Stimulated activated CD4-positive, alpha-beta T cell treated with anti-CD3 and anti-CD28 coated beads, Interleukin-1b, Interleukin-23, amount 100 ng/mL, for 48 hours (primary cell): ENCODE results near the gene PTPRD.

ENCODE experiments used
- DNase-seq: peaks from one replicate; pipeline ENCODE4 v3.0.0-alpha.2; 2020

The PTPRD gene

GRCh38 chr9:10612641-10613398 is at the start of gene PTPRD:
Gene PTPRD, minus strand, starts transcription at chr9:10613002.
- DNase-seq, result peak; percentile 32

- DNase-seq, result no peak
Measured at GRCh38 chr9:10661994-10662393, 49.2 kb upstream of the PTPRD start.

- no peak for DNase-seq
Measured at GRCh38 chr9:10661376-10661775, 48.6 kb upstream of the PTPRD start.

- DNase-seq, result no peak
Measured at GRCh38 chr9:10651012-10651411, 38.2 kb upstream of the PTPRD start.

- DNase-seq, result no peak
Measured at GRCh38 chr9:10649076-10649475, 36.3 kb upstream of the PTPRD start.

GRCh38 chr9:10633785-10634184 is 21.0 kb upstream of the PTPRD start:
- DNase-seq, result no peak

- DNase-seq, result no peak
Measured at GRCh38 chr9:10614196-10614800, 1.5 kb upstream of the PTPRD start.

GRCh38 chr9:10613419-10613818 is 617 bp upstream of the PTPRD start:
- no peak for DNase-seq

- DNase-seq, result no peak
Measured at GRCh38 chr9:10605388-10605787, 7.4 kb downstream of the PTPRD start.

GRCh38 chr9:10604927-10605326 is 7.9 kb downstream of the PTPRD start:
- DNase-seq, result no peak

- no peak for DNase-seq
Measured at GRCh38 chr9:10597801-10598200, 15.0 kb downstream of the PTPRD start.

GRCh38 chr9:10594482-10594881 is 18.3 kb downstream of the PTPRD start:
- no peak for DNase-seq

GRCh38 chr9:10586407-10586806 is 26.4 kb downstream of the PTPRD start:
- DNase-seq, result no peak

GRCh38 chr9:10571699-10572098 is 41.1 kb downstream of the PTPRD start:
- DNase-seq, result no peak

- no peak for DNase-seq
Measured at GRCh38 chr9:10566848-10567247, 46.0 kb downstream of the PTPRD start.

- DNase-seq, result no peak
Measured at GRCh38 chr9:10562581-10563343, 50.0 kb downstream of the PTPRD start.

GRCh38 chr9:10548348-10548747 is 64.5 kb downstream of the PTPRD start:
- DNase-seq, result no peak

GRCh38 chr9:10538073-10538472 is 74.7 kb downstream of the PTPRD start:
- DNase-seq, result no peak

GRCh38 chr9:10534850-10535249 is 78.0 kb downstream of the PTPRD start:
- DNase-seq, result no peak

- DNase-seq, result no peak
Measured at GRCh38 chr9:10525972-10526371, 86.8 kb downstream of the PTPRD start.

- no peak for DNase-seq
Measured at GRCh38 chr9:10523164-10523563, 89.6 kb downstream of the PTPRD start.

GRCh38 chr9:10512144-10512543 is 100.7 kb downstream of the PTPRD start:
- DNase-seq, result no peak

- DNase-seq, result no peak
Measured at GRCh38 chr9:10488937-10489336, 123.9 kb downstream of the PTPRD start.

GRCh38 chr9:10479172-10479571 is 133.6 kb downstream of the PTPRD start:
- DNase-seq, result no peak
